IPS-NIHi7 (cell line): ENCODE data around the gene LTBP1.
"Not testable (repeated sequence)": the region's sequence is repeated elsewhere in the genome, so short reads cannot be mapped to it uniquely, and the experiment has no call there.

Experiments used
- DNase-seq: peaks from one replicate; pipeline ENCODE4 v3.0.0; 2012; ENCODE audit warnings: mixed read lengths; ENCODE audit errors: extremely low spot score

Gene LTBP1

GRCh38 chr2:33378556-33379210 is 431.9 kb downstream of the LTBP1 start:
- DNase-seq: no peak

- DNase-seq: peak; percentile 45
Observed at GRCh38 chr2:33380001-33380609, 433.4 kb downstream of the LTBP1 start.

GRCh38 chr2:33380719-33381118 is 434.0 kb downstream of the LTBP1 start:
- DNase-seq: no peak

- DNase-seq: no peak
Observed at GRCh38 chr2:33381301-33381858, 434.6 kb downstream of the LTBP1 start.

- no peak for DNase-seq
Observed at GRCh38 chr2:33383855-33384598, 437.3 kb downstream of the LTBP1 start.

- DNase-seq: no peak
Observed at GRCh38 chr2:33384599-33384961, 437.8 kb downstream of the LTBP1 start.

GRCh38 chr2:33388996-33389395 is 442.2 kb downstream of the LTBP1 start:
- DNase-seq: no peak

- not testable (repeated sequence) for DNase-seq
Observed at GRCh38 chr2:33389695-33390094, 442.9 kb downstream of the LTBP1 start.

- DNase-seq: no peak
Observed at GRCh38 chr2:33391529-33392255, 444.9 kb downstream of the LTBP1 start.

- DNase-seq: no peak
Observed at GRCh38 chr2:33392366-33392765, 445.6 kb downstream of the LTBP1 start.

GRCh38 chr2:33395034-33395433 is 448.3 kb downstream of the LTBP1 start:
- no peak for DNase-seq

GRCh38 chr2:33395655-33396249 is 449.0 kb downstream of the LTBP1 start:
- DNase-seq: peak; percentile 27

GRCh38 chr2:33404321-33404720 is 457.6 kb downstream of the LTBP1 start:
- DNase-seq: no peak

- DNase-seq: no peak
Observed at GRCh38 chr2:33406622-33407021, 459.9 kb downstream of the LTBP1 start.

GRCh38 chr2:33408109-33408508 is 461.4 kb downstream of the LTBP1 start:
- DNase-seq: no peak

GRCh38 chr2:33409417-33409955 is 462.7 kb downstream of the LTBP1 start:
- DNase-seq: no peak

GRCh38 chr2:33411765-33412164 is 465.0 kb downstream of the LTBP1 start:
- no peak for DNase-seq

GRCh38 chr2:33412920-33413319 is 466.2 kb downstream of the LTBP1 start:
- DNase-seq: peak; percentile 56

- DNase-seq: no peak
Observed at GRCh38 chr2:33419581-33420200, 472.9 kb downstream of the LTBP1 start.

- DNase-seq: no peak
Observed at GRCh38 chr2:33420726-33421125, 474.0 kb downstream of the LTBP1 start.

- no peak for DNase-seq
Observed at GRCh38 chr2:33421820-33422219, 475.1 kb downstream of the LTBP1 start.
